ENCODE measurements around the gene FERMT3. TPM values are rescaled to one million over a fixed set of nuclear protein-coding genes. Genes with fewer than 3 reads are reported as not detected.
"Not testable (repeated sequence)": the region's sequence is repeated elsewhere in the genome, so short reads cannot be mapped to it uniquely, and the experiment has no call there.

FERMT3 gene
- 9.7 TPM for total RNA-seq

DNA sequence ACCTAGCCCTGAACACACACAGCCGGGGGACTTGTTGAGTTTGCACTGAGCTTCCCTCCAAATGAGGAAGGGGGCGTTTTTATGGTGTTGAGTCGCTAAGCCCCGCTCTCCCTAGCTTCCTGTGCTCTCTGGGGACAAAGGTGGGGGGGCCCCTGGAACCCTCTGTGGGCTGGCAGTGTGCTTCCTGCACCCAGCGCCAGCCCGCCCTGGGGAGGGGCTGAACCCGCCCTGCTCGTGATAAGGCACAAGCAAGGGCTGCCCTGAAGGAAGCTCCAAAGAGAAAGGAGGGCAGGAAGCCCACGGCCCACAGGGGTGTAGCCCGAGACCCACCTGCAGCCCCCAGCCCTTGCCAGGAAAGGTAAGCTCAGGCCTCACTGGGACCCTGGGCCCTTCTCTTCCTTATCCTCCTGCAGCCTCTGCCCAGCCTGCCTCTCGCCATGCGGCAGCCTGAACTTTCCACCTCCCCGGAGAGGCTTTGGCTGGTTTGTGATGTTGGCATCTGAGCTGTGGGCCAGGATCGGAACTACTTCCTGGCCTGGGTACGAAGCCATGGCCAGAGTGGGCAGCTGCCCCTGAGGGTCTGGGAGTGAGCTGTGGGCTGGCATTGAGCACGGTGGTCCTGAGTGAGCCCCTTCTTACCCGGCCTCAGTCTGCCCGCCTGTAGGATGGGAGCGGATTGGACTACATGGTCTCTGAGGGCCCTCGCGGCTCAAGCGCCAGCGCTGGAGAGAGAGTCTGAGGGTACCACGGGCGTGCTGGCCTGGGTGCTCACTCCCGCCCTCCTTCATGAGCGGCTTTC is at the start of gene FERMT3:
Gene FERMT3 (plus strand): TSS at position 265 of the 799 bp plus-strand sequence. CDS start 644 bp downstream, outside the sequence.
- DNase-seq (ENCODE audit: low spot score) (peak; percentile 57), ATAC-seq (peak; percentile 42)

DNA sequence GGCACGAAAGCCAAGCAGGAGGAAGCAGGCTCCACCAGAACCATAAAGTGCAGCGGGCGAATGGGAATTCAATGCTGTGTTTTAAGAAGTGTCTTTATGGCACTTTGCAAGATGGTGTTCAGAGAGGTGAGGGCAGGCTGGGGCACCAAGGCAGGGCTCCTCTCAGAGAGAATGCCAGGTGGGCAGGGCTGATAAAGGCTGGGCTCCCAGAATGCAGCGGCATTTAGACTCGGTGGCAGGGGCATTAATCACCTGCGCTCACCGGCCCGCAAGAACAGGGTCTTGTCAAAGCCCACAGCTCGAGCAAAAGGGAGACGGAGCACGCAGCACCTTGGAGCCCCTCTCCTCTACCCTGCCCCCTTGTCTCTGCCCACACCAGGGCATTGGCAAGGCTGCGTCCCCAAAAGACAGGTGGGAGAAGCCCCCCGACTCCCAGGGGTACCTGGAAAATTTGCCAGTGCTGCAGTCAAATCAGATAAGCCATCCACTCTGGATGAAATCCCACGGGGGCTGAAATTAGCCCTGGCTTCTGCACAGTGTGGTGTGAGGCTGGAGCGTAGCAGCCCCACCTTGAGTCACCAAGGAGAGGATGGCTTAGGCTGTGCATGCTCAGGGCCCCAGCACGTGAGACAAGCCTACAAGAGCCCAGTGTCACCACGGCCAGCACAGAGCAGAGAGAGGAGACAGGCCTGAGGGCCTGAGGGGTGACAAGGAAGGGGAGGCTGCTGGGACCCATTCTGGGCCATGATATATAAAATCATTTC is 48.7 kb upstream of the FERMT3 start:
- ATAC-seq, result no peak
- DNase-seq (ENCODE audit: low spot score), result no peak

GRCh38 chr11:64161037-64161436 is 45.5 kb upstream of the FERMT3 start:
- ATAC-seq, result no peak

DNA sequence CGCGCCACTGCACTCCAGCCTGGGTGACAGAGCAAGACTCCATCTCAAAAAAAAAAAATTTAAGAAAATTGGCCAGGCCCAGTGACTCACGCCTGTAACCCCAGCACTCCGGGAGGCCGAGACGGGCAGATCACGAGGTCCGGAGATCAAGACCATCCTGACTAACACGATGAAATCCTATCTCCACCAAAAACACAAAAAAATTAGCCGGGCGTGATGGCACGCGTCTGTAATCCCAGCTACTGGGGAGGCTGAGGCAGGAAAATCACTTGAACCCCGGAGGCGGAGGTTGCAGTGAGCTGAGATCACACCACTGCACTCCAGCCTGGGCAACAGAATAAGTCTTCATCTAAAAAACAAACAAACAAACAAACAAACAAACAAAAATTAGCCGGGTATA is 43.8 kb upstream of the FERMT3 start:
- DNase-seq (ENCODE audit: low spot score), result not testable (repeated sequence)

More at GRCh38 chr11:64161037-64161436, 45.5 kb upstream of the FERMT3 start:
- no peak for DNase-seq (ENCODE audit: low spot score)

GRCh38 chr11:64163951-64164350 is 42.6 kb upstream of the FERMT3 start:
- ATAC-seq (no peak), DNase-seq (ENCODE audit: low spot score) (no peak)

More for the DNA sequence above, 43.8 kb upstream of the FERMT3 start:
- ATAC-seq, result not testable (repeated sequence)

DNA sequence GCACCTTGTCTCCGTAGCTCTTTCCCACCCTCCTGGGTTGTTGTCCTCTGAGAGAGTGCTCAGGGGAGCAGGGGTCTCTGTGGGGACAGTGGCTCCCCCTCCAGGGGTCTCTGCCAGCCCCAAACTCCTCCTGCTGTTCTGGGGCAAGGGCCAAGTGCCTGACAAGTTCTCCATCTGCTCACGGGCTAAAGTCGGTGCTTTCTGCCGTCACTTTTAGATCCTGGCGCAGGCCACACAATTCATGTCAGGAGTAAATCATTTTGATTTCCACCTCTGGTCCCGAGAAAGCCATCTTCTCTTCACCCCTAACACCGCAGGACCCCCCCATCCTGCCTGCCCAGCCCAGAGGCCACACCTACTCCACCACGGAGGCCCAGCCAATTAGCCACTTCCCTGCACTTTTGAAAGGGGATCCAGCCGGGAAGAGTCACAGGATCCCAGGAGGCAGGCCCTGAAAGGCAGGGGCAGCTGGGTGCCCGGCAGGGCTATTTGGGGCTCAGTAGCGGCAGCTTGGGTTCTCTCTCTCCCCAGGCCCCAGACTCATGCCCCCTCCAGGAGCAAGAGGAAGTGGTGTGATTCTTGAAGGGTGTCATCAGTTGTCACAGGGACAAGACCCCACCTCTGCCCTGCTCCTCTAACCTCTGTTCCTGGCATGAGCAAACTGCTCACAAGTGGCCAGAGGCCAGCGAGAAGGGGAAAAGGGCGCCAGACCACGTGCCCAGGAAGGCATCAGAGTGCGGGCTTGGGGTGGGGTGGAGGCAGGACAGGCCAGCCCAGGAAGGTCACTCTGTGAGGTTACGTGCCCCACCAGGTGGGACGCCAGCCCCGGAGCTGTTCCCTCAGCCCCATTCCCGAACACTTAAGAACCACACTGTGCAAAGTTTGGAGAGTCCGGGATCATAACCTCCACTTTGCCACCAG is 41.9 kb upstream of the FERMT3 start:
- DNase-seq (ENCODE audit: low spot score) (peak; percentile 93), ATAC-seq (peak; percentile 72)

DNA sequence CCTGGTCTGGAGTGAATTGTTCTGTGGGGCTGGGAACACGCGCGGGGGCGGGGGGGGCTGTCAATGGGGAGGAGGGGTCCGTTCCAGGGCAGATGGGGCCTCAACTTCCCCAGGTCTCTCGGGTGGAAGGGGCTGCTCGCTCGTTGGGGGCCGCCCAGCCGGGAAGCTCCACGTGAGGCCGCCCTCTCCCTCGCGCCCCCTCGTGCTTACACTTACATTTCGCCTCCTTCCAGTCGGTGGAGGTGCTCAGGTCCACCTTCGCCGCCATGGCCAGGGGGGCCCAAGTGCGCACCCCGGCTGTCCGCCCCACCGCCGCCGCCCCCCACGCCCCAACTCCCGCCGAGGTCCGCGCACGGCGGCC is 41.1 kb upstream of the FERMT3 start:
- DNase-seq (ENCODE audit: low spot score) (no peak), ATAC-seq (peak; percentile 3)

GRCh38 chr11:64165842-64166635 is 40.5 kb upstream of the FERMT3 start, which contains the start of gene MACROD1:
MACROD1 (minus strand) TSS chr11:64166113; CDS start chr11:64165994, 119 bp downstream.
- ATAC-seq, result peak; percentile 88

DNA sequence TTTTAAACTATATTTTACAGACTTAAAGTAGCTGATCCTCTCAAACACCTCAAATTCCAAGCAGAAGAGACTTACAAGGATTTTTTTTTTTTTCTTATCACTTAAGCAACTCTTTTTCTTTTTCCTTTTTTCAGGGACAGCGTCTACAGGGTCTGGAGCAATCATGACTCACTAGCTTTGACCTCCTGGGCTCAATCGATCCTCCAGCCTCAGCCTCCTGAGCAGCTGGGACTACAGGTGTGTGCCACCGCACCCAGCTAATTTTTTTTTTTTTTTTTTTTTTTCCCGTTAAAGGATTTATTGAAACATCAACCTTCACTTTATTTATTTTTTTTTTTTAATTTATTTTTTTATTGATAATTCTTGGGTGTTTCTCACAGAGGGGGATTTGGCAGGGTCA is 36.1 kb upstream of the FERMT3 start:
- ATAC-seq, result no peak
- DNase-seq (ENCODE audit: low spot score), result no peak

More at GRCh38 chr11:64165842-64166635, 40.5 kb upstream of the FERMT3 start, which contains the start of gene MACROD1:
- peak; percentile 97 for DNase-seq (ENCODE audit: low spot score)

DNA sequence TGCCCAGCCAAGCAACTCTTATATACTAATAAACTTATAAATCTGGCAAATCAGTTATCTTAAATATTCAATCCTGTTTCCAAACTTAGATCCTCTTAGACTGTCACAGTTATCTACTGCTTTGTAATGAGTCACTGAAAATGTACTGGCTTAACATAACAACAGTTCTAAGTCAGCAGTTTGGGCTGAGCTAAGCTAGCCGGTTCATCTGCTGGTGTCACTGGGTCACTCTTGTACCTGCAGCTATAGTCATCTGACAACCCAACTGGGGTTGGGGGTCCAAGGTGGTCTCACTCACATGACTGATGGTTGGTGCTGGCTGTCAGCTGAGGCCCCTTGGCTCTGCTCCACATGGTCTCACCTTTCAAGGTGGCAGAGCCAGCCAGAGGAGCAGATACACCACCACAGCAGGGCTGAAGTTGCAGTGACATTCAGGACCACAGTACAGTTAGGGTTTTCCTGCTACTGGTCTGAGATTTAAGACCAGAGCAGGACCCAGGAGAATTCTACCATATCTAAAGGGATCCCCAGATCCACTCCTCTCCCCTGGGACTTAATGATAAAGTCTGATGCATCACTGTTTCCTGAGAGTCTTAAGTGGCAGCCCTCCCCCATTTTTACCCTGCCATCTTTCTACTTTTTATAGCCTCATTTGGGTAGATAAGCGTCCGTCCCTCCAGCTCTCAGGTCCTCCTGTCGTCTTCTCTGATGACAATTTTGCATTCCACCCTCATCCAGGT is 32.7 kb upstream of the FERMT3 start:
- ATAC-seq (no peak), DNase-seq (ENCODE audit: low spot score) (no peak)

GRCh38 chr11:64176751-64177150 is 29.8 kb upstream of the FERMT3 start:
- no peak for ATAC-seq
- no peak for DNase-seq (ENCODE audit: low spot score)

- no peak for DNase-seq (ENCODE audit: low spot score)
- no peak for ATAC-seq
Measured at GRCh38 chr11:64178203-64178602, 28.3 kb upstream of the FERMT3 start.

- ATAC-seq, result no peak
- no peak for DNase-seq (ENCODE audit: low spot score)
Measured at GRCh38 chr11:64178951-64179639, 27.4 kb upstream of the FERMT3 start.

DNA sequence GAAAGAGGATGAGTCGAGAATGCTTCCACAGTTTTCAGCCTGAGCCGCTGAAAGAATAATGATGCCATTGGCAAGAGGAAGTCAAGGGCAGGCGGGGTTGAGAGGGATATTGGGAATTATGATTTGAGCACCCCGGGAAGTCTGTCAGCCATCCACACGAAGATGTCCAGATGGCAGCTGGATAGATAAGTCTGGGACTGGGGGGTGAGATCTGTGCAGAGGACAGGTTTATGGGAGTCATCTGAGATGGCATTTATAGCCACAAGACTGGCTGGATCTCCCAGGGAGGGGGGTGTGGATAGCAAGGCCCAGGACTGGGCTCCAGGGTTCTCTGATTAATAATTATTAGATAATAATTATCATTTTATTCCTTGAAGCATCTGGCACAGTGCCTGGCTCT is 25.6 kb upstream of the FERMT3 start:
- DNase-seq (ENCODE audit: low spot score) (no peak), ATAC-seq (no peak)

- DNase-seq (ENCODE audit: low spot score), result peak; percentile 56
- ATAC-seq, result no peak
Measured at GRCh38 chr11:64181506-64182411, 24.8 kb upstream of the FERMT3 start.

- no peak for DNase-seq (ENCODE audit: low spot score)
- no peak for ATAC-seq
Measured at GRCh38 chr11:64183890-64184289, 22.6 kb upstream of the FERMT3 start.

- DNase-seq (ENCODE audit: low spot score), result peak; percentile 88
- peak; percentile 63 for ATAC-seq
Measured at GRCh38 chr11:64185175-64185692, 21.3 kb upstream of the FERMT3 start.
